CD1c-positive myeloid dendritic cell (primary cell): Measurements from ENCODE around the gene PROCA1.

Source experiments
- DNase-seq: peaks from one replicate; pipeline ENCODE4 v3.0.0-alpha.2; 2016; ENCODE audit errors: extremely low spot score

The PROCA1 gene

DNA sequence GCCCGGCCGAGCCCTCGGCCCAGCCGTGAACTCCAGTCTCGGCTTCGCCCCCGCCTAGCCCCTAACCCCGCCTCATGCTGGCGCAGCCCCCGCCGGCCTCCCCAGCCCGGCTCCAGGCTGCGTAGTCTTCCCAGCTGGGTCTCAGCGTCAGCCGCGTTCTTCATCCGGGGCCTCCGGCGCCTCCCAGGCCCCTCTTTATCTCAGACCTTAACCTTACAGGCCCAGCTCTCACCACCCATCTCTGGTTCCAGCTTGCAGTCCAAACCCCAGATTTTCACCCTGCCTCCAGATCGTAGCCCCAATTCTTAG, at the start of gene PROCA1:
TSS of gene PROCA1 (minus strand) at position 166 of the 309 bp plus-strand sequence. CDS start 228 bp downstream, outside the sequence.
- no peak for DNase-seq

DNA sequence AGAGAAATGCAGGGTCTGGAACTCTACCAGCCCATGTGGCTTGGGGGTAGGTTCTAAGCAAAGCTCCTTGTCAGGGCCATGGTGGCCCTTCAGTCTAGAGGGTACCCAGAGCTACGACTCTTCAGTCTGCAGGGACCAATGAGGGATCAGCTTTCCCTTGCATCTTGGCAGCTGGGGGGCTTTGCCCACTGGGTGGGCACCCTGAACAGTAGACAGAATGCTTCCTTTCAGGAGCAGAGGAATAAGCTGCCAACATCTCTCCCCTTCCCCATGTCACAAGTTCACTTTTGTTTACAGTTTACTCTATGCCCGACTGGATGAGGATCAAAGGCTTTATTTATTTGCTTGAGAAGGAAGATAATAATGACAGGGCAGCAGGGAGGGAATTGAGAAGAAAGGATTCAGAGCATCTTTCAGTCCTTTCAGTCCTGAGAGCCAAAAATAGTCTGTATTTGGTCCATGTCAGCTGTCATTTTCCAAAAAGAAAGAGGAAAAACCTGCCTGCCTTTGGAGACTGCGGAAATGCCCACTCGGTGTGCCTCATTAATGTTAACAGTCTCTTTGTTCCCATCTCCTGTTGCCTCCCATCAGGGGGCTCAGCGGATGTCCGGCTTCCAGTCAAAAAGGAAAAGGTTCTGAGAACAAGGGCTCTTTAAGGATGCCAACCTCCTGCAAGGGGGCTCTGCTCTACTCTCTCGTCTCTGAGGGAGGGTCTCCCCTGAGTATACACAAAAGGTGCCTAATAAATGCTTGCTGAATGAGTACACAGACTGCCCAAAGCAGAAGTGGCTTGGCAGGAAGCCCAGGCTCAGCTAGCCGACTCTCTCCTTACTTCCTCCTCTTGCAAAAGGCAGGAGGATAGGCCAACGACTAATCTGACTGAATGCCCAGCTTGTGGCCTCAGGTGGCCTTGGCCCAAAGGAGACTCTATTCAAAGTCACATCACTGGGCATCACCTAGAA, 49.2 kb upstream of the PROCA1 start:
- DNase-seq: peak; percentile 71

- DNase-seq: no peak
These were observed 47.7 kb upstream of the PROCA1 start for GRCh38 chr17:28759256-28759865.

DNA sequence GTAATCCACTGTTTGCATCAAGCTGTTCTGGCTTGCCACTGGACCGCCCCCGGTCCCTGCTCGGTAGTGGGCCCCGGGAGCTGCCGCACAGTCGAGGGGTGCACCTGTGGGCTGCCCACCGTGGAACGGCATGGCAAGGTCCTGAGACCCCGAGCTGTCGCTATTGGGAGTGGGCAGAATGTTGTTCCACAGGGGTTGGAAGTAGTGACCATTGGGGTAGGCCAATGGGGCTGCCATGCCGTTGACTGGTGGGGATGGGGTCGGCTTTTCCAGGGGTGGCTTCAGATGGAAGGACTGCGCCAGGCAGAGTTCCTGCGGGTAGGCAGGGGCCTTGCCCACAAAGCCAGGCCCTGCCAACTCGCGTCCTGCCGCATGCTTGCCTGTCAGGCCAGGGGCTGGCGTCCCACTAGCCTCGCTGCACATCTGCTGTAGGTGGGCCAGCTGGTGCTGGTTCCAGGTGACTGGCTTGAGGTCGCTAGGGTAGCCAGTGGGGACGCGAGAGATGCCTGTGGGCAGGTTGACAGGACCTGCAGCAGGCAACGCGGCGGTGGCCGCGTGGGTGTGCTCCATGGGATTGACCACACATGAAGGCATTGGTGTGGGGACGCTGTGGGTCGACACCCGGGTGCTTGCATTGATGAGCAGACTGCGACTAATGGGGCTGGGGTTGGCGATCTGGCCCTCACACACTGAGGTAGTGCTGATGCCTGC, 46.9 kb upstream of the PROCA1 start:
- no peak for DNase-seq

DNA sequence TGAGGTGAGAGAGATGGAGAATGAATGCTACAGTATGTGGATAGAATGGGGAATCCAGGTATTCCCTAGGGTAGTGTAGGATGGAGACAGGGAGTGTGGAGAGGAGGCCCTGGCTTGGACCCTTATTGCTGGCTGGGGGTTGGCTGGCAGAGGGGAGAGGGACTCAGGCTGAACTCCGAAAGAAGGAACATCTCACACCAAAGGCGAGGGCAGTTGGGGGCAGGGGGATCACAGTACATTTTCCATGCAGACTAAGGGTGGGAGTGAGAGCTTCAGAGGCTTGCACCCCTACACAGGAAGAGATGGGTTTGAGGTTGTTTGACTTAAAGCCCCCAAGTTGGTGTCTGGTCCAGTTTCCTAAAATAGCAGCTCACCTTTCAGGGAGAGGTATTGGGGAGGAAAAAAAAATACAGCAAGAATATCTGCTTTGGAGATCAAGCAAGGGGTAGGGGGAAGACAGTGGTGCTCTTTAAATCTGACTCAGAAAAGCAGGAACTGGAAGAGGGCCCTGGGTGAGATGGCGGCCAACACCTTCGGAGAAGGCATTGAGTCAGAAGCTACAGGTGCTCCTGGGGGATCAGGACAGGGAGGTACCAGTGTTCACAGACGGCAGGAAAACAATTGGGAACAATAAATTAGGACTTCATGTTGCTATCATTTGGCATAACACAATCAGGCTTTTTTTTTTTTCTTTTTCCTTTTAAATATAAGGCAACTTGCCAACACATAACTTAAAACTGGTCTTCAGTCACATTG, 44.5 kb upstream of the PROCA1 start:
- DNase-seq: no peak

DNA sequence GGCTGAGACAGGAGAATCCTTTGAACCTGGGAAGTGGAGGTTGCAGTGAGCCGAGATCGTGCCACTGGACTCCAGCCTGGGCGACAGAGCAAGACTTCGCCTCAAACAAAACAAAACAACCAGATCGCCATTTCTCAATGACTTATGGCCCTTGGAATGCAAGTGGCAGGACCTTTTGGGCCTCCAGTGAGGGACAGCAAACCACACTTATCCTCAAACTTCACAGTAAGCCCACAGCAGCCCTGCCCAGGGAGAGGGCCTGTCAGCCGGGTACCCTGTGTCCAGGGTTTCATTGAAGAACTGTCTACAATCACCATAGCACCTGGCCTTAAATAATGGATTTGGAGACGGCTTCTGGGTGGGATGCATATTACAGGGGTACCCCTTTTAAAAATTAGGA, 43.8 kb upstream of the PROCA1 start:
- DNase-seq: no peak

DNA sequence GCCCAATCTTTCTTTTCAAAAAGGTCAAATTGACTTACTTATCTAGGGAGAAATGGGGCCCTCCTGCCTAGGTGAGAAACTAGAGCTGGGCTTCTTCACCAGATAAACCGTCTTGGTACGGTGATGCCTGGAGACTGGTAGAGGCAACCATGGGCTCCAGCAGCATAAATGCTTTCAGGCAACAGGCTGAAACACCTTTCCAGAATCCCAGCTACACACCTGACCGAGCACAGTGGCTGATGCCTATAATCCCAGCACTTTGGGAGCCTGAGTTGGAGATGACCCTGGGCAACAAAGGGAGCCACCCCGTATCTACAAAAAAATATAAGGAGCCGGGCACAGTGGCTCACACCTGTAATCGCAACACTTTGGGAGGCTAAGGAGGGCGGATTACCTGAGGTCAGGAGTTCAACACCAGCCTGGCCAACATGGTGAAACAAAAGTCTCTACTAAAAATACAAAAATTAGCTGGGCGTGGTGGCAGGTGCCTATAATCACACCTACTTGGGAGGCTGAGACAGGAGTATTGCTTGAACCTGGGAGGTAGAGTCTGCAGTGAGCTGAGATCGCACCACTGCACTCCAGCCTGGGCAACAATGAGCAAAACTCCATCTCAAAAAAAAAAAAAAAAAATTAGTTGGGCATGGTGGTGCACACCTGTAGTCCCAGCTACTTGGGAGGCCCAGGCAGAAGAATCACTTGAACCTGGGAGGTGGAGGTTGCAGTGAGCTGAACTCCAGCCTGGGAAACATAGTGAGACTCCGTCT, 40.1 kb upstream of the PROCA1 start:
- no peak for DNase-seq

DNA sequence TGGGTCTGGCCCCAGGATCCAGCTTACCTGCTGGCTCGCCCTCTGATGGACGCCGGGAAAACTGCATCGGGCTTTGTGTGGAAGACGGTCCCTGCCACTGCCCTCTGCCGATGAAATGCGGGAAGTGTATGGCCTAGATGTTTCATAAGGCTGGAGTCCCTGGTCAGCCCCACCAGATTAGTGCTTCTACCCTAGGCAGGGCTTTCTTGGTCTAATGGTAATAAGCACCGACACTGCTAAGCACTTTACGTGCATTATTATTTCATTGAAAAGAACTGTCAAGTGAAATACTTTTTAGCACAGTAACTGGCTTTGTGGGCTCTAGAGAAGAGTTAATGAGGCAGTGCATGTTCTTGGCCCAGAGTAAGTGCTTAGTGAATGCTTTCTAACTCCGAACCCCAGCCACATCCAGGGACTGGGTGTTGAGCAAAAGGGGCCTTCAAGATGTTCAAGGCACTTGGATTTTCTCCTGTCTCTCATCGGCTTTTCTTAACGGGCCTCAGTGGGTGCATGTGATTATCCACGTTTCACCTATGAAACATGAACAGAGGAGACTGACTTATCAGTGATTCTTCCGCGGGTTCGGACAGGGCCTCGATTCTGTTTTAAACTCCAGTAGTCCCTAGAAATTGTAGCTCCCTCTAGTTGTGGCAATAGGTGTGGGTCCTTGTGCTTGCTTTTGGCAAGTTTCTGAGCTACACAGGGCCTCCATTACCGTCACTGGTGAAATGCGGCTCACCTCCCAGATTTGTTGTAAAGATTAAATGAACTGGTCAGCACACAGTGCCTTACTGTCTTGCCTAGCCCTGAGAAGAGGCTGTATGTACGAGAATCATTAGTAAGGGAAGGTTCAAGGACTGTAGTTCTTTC, 38.7 kb upstream of the PROCA1 start:
- peak; percentile 92 for DNase-seq

GRCh38 chr17:28749516-28750177, 38.0 kb upstream of the PROCA1 start:
- DNase-seq: no peak

DNA sequence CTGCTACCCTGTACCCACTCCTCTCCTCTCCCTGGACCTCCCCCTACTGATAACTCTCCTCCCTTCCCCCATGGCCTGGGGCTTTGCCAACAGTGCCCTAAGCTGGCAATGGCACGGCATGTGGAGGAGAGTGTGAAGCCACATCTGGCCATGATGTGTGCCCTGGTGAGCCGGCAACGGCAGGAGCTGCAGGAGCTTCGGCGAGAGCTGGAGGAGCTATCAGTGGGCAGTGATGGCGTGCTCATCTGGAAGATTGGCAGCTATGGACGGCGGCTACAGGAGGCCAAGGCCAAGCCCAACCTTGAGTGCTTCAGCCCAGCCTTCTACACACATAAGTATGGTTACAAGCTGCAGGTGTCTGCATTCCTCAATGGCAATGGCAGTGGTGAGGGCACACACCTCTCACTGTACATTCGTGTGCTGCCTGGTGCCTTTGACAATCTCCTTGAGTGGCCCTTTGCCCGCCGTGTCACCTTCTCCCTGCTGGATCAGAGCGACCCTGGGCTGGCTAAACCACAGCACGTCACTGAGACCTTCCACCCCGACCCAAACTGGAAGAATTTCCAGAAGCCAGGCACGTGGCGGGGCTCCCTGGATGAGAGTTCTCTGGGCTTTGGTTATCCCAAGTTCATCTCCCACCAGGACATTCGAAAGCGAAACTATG, 37.3 kb upstream of the PROCA1 start:
- no peak for DNase-seq

GRCh38 chr17:28747801-28748750, 36.4 kb upstream of the PROCA1 start:
- no peak for DNase-seq

GRCh38 chr17:28747051-28747691, 35.5 kb upstream of the PROCA1 start:
- no peak for DNase-seq

DNA sequence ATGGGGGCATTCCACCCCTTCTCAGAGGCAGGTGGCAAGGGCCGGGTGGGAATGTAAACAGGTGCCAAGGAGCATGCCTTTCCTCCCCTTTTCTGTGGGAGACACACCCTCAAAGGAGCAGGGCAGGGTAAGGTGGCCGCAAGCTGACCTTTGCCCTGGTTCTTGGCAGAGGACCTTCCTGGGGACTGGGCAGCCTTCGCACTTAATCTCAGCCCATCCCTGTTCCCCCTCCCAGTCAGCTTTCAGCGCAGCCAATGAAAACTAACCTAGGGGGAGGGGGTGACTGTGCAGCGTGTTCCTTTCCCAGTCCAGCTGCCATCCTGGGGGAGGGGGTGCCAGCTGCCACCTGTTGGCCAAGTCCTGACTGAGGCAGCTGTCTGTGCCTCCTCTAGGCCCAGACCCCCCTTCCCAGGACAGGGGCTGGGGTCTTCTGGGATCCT, 34.9 kb upstream of the PROCA1 start:
- DNase-seq: no peak

- no peak for DNase-seq
These were observed 34.2 kb upstream of the PROCA1 start for GRCh38 chr17:28745786-28746411.

GRCh38 chr17:28744972-28745785, 33.5 kb upstream of the PROCA1 start:
- peak; percentile 48 for DNase-seq
